Ishikawa (cell line): Measurements from ENCODE around the gene PTPRN2.

Source experiments
- CEBPB ChIP-seq: IDR thresholded peaks from 2 replicates; pipeline ENCODE4 v1.6.1; 2012
- CREB1 ChIP-seq: IDR thresholded peaks from 2 replicates; pipeline ENCODE4 v1.6.1; 2012; ENCODE audit warnings: low read depth
- EGR1 ChIP-seq: IDR thresholded peaks from 2 replicates; pipeline ENCODE4 v1.6.1; 2012
- EP300 ChIP-seq: IDR thresholded peaks from 2 replicates; pipeline ENCODE4 v1.6.1; 2012; ENCODE audit warnings: borderline replicate concordance
- MAX ChIP-seq: IDR thresholded peaks from 2 replicates; pipeline ENCODE4 v1.6.1; 2012
- NFIC ChIP-seq: IDR thresholded peaks from 2 replicates; pipeline ENCODE4 v1.6.1; 2012
- REST ChIP-seq: IDR thresholded peaks from 2 replicates; pipeline ENCODE4 v1.6.1; 2012; ENCODE audit warnings: low read depth, mild to moderate bottlenecking
- TAF1 ChIP-seq: IDR thresholded peaks from 2 replicates; pipeline ENCODE4 v1.6.1; 2012; ENCODE audit warnings: low read depth, mild to moderate bottlenecking
- TCF12 ChIP-seq: IDR thresholded peaks from 2 replicates; pipeline ENCODE4 v1.6.1; 2012; ENCODE audit warnings: low read depth
- TEAD4 ChIP-seq: IDR thresholded peaks from 2 replicates; pipeline ENCODE4 v1.6.1; 2012

GRCh38 chr7:157971501-157971900 lies 616.1 kb downstream of the PTPRN2 start:
- TF ChIP-seq EP300: no peak
- TF ChIP-seq TAF1: no peak
- TF ChIP-seq CREB1: no peak
- no peak for TF ChIP-seq MAX
- TF ChIP-seq REST: no peak
- no peak for TF ChIP-seq TCF12
- no peak for TF ChIP-seq EGR1
- TF ChIP-seq TEAD4: no peak
- TF ChIP-seq CEBPB: no peak
- TF ChIP-seq NFIC: no peak
